Left forelimb (tissue), 1 donor: ENCODE measurements around the gene PITPNB.

Experiments
- DNase-seq: peaks from one replicate; pipeline ENCODE4 v3.0.0-alpha.2; 2018; ENCODE audit warnings: low spot score

PITPNB gene

GRCh38 chr22:27880778-27881394, 38.2 kb downstream of the PITPNB start:
- no peak for DNase-seq

GRCh38 chr22:27879923-27880322, 39.1 kb downstream of the PITPNB start:
- no peak for DNase-seq

GRCh38 chr22:27878541-27878940, 40.5 kb downstream of the PITPNB start:
- no peak for DNase-seq

GRCh38 chr22:27877501-27877900, 41.6 kb downstream of the PITPNB start:
- no peak for DNase-seq

GRCh38 chr22:27876684-27877083, 42.4 kb downstream of the PITPNB start:
- no peak for DNase-seq

- no peak for DNase-seq
Observed at GRCh38 chr22:27875951-27876350, 43.1 kb downstream of the PITPNB start.

GRCh38 chr22:27874764-27875163, 44.3 kb downstream of the PITPNB start:
- no peak for DNase-seq

GRCh38 chr22:27874185-27874584, 44.9 kb downstream of the PITPNB start:
- DNase-seq: no peak

- no peak for DNase-seq
Observed at GRCh38 chr22:27873472-27873871, 45.6 kb downstream of the PITPNB start.

- DNase-seq: no peak
Observed at GRCh38 chr22:27872488-27872887, 46.6 kb downstream of the PITPNB start.

- no peak for DNase-seq
Observed at GRCh38 chr22:27871306-27872014, 47.6 kb downstream of the PITPNB start.

GRCh38 chr22:27870234-27871191, 48.5 kb downstream of the PITPNB start:
- DNase-seq: no peak

- DNase-seq: no peak
Observed at GRCh38 chr22:27868732-27869282, 50.2 kb downstream of the PITPNB start.

- DNase-seq: no peak
Observed at GRCh38 chr22:27867953-27868731, 50.9 kb downstream of the PITPNB start.

- DNase-seq: no peak
Observed at GRCh38 chr22:27867085-27867952, 51.7 kb downstream of the PITPNB start.

GRCh38 chr22:27866135-27867084, 52.6 kb downstream of the PITPNB start:
- DNase-seq: no peak

- no peak for DNase-seq
Observed at GRCh38 chr22:27865496-27865895, 53.6 kb downstream of the PITPNB start.

GRCh38 chr22:27863556-27863955, 55.5 kb downstream of the PITPNB start:
- no peak for DNase-seq

- DNase-seq: no peak
Observed at GRCh38 chr22:27863001-27863400, 56.1 kb downstream of the PITPNB start.
